NCI-H748 (cell line): ENCODE measurements around the gene ALAS2.
A peak's percentile ranks its signal among the peaks of the same experiment; 100 is the strongest.
"Not testable (repeated sequence)": the region's sequence is repeated elsewhere in the genome, so short reads cannot be mapped to it uniquely, and the experiment has no call there.

ENCODE experiments used
- DNase-seq: peaks from one replicate; lab custom pipeline; 2025; ENCODE audit not compliant: unreplicated experiment; lab: John Stamatoyannopoulos, UW

Gene ALAS2

DNA sequence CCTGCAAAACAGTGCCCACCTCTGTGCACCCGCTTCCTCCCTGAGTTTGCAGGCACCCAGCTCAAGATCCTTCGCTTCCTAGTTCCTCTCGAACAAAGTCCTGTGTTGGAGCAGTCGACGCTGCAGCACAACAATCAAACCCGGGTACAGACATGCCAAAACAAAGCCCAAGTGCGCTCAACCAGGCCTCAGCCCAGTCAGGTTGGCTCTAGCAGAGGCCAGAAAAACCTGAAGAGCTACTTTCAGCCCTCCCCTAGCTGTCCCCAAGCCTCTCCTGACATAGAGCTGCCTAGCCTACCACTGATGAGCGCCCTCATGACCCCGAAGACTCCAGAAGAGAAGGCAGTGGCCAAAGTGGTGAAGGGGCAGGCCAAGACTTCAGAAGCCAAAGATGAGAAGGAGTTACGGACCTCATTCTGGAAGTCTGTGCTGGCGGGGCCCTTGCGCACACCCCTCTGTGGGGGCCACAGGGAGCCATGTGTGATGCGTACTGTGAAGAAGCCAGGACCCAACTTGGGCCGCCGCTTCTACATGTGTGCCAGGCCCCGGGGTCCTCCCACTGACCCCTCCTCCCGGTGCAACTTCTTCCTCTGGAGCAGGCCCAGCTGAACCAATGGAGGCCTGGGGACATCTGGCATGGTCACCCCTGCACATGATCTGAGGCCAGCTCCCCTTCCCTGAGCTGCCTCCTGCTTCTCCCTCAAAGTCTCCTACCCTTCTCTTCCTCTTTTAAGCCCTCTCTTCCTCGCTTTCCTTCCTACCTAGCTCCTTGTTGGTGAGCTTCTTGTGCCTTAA is 23.8 kb downstream of the ALAS2 start:
- DNase-seq: no peak

DNA sequence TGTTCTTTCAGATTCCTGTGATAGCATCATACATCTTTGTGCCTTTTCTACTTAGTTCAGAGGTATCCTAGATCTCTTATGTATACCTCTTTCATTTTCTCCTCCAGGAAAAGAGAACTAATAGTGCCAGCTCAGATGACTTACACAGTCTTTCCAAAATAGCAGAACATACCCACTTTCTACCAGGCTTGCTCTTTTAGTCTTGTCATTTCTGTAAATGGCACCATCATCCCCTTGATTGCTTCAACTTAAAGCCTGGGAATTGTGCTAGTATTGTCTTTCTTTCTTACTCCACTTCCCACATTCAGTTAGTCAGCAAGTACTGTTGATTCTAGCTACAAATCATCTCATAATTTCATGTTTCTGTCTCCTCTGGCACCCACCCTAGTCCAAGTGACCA is 25.5 kb downstream of the ALAS2 start:
- DNase-seq: no peak

DNA sequence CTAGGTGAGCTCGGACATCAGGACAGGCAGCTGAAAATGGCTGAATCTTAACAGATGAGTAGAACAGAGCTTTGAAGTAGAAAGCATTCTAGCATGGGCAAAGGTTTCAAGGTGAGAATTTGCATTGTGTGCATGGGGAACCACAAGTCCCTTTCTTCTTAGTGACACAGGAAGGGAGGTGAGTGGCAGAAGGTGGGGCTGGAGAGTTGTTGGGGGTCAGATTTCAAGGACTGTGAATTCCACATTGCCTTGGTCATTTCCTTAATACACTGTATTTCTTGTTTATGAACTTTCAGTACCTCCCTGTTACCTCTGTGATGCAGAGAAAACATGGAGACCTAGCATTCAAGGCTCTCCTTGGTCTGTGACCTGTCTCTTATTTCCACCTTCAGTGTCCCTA is 26.5 kb downstream of the ALAS2 start:
- DNase-seq: no peak

DNA sequence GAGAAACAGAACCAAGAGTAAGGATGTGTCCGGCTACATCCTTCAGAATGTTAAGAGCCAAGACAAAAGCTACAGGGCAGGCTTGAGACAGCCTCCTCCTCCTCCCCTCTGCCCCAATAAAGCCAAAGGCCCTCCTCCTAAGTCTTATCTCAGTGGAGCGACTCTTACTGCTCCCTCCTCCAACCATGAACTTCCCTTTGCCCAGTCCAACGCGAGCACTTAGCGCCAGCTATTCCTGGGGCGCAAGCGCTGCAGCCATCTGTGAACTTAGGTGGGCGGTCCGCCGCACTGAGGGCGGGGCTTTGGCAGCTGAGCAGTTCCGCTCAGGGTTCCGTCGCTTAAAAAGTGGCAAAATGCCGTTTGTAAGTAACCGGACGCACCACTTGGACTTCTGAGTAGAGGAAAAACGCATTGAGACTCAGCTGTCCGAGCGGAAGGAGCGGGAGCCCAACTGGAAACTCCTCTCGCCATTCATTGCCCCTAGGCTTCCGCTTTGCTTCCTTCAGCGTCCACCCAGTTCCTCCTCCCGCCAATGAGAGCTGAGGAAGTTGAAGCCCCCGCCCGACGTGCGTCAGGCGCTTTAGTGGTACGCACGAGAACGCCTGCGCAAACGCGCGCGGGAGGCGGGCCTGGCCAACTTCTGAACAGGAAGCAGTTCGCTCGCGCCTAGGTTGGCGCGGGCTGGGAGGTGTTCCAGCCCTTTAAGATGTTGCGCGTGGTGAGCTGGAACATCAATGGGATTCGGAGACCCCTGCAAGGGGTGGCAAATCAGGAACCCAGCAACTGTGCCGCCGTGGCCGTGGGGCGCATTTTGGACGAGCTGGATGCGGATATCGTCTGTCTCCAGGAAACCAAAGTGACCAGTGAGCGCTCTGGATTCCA is 30.8 kb downstream of the ALAS2 start, which contains the start of gene APEX2:
Gene APEX2 (plus strand): TSS at position 647 of the 882 bp plus-strand sequence. CDS start 60 bp downstream, at position 707.
- DNase-seq: peak; percentile 95

DNA sequence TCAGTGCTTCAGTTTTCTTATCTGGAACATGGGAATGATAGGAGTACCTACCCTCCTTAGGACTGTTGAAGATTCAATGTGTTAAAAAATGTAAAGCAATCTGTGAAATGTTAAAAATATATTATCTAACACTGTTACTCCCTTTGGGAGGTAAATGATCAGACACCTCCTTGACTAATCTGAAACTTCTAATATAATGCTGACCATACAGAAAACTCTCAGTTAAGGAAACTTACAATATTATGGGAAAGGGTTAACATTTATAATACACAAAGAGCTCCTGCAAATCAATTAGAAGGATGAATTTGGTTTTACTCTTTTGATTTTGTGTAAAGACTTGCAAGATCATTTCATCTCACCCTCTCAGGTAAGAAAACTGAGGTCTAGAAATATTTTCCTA is 35.2 kb downstream of the ALAS2 start:
- no peak for DNase-seq

DNA sequence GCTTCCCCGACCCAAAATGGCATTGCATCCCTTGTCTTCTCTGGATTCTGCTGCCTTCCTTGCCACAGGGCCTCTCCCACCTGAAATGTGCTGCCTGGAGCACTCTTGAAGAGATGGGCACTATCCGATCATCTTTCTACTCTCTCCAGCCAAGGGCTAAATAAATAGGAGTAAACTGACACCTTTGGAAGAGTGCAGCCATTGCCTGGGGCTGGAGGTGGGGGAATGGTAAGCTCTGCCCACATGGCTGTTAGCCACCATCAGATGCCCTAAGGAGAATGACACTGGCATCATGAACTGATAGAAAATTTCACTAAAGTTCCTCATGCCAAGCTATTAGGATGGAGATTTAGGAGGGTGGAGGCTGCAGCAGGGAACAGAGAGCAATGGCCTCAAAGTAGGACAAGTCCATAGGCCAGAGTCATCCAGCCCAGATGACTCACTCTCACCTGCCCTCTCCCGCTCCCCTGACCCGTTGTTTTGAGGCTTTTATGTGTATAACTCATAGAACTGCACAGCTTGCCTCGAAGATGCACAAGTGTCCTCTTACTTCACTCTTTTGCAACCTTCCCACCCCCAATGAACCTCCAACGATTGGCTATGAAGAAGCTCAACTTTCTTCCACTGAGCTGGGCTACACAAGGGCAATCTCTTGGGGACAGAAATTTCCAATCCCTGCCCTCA is 36.0 kb downstream of the ALAS2 start:
- no peak for DNase-seq

DNA sequence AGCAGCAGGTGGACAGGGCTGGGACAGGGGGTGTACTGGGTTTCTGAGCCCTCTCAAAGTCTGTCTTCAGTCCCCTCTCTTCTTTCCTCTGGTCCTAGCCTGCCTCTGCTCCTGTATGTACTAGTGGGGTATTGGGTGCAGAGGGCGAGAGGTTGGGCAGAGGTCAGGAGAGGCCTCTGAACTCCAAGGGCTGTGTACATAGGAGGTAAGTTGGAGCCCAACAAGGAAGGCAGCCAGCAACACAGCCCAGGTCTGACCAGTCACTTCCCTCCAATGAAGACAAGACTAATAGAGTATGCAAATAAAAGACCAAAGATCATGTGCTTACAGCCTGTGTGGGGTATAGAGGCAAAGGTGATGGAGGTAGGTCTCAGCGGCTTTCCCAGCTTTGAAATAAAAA is 36.7 kb downstream of the ALAS2 start, which contains the start of gene PFKFB1:
Gene PFKFB1 (minus strand): TSS at position 90 of the 400 bp plus-strand sequence. CDS start 181 bp downstream, outside the sequence.
- DNase-seq: no peak

DNA sequence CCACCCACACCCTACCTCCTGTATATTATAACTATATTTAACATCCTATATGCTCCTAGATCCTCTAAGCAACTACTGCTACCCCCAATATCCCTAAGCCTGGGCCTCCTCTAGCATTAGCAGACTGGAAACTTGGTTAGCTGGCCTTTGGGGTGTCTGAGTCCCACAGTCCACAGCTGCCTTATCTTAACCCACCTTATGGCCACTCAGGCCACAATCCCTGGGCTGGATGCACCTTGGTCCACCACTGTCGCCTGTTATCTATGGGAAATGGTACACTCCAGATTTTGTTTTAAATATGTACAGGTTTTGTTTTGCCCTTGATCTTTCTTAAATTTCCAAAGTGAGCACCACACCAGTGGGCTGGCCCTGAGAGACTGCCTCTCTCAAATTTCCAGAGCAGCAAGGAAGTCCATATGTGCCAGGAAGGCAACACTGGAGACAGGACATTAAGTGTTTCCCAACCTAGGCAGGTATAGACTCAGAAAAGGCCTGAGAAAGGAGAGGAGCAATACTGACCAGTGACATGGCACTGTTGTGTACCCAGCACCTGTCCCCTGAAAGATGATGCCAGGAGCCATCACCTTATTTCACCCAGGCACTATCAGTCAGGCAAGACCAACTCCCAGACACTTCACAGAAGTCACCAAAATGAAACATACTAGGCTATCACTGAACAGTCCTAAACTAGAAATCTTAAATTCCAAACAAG is 37.7 kb downstream of the ALAS2 start:
- DNase-seq: no peak

DNA sequence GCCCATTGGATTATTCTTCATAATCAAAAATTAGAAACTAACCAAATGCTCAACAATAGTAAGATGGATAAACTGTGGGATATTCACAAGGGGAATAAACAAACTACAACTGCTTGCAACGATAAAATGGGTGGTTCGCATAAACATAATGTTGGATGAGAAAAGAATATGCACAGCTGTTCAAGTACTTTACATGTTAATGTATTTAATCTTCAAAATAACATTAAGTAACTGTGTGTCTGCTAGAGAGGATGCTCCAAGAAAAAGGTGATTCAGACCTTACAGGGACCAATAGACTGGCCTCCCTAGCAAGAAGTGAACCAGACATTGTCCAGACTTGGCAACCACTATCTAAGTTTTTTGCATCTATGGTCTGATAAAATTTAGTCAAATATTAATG is 39.1 kb downstream of the ALAS2 start:
- no peak for DNase-seq

DNA sequence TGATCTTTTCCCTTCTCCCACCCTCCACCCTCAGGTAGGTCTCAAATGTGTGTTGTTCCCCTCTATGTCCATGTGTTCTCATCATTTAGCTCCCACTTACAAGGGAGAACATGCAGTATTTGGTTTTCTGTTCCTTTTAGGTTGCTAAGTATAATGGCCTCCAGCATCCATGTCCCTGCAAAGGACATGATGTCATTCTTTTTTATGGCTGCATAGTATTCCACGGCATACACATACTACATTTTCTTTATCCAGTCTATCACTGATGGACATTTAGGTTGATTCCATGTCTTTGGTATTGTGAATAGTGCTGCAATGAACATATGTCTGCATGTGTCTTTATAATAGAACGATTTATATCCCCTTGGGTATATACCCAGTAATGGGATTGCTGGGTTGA is 47.5 kb downstream of the ALAS2 start:
- DNase-seq: not testable (repeated sequence)

DNA sequence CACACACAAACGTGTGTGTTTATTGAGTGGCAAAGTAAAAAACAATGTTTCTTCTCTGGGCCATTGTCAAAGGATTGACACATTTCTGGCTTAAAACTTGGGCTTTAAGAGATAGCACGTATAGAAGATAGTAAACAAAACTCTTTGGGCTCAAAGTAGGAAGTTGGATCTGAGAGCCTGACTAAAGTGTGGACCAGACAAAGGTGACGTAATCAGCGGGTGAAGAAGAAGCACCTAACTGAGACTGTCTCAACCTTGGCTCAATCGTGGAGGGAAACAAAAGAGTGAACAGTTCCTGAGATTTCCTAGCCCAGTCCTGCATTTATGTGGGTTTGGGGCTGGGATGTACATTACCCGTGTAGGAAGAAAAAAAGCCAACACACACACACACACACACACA is 50.4 kb downstream of the ALAS2 start:
- no peak for DNase-seq

DNA sequence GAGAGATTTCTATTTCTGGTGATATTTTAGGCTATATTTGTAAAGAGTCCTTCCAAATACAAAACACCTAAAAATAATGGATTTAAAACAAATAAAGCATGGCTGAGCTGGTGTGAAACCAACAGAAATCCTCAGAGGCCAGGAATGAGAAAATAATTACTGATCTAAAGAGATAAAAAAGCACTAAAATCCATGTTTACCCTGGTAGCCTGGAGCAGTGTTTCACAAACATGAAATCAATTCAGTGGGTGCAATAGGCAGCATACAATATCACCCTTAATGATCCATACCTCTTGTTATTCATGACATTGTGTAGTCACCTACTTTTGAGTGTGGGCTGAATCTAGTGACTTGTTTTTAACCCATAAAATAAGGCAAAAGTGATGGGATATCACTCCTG is 51.3 kb downstream of the ALAS2 start:
- peak; percentile 0 for DNase-seq

DNA sequence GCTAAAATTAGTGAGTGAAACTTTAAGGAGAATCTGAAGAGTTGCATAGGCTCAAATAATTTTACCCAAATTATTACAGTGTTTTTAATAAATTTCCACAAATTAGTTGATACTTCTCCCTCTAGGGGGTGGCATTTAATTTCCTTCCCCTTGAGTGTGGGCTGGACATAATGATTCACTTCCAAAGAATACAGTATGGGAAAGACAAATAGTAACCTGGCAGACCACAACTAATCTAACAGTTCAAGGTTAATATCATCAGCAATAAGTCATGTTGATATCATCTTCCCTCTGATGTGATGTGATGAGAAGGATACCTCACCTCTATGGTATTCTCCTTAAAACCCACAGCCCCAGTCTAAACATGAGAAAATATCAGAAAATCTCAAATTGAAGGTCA is 52.3 kb downstream of the ALAS2 start:
- no peak for DNase-seq

DNA sequence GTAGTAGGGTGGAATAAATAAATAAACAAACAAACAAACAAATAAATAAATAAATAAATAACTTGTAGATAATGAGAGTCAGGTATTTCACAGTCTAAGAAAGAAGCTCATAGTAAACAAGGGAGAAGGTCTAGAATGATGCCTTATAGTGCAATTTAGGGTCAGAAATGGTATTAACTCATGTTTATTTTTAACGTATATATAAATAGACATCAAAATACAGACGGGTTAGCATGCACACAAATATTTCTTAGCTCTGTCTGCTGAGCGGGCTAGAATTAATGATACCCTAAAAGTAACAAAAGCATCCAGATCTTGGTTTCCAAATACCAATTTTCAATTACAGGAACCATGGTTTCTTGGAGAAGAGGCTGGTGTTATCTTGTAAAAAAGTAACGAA is 53.4 kb downstream of the ALAS2 start:
- no peak for DNase-seq

DNA sequence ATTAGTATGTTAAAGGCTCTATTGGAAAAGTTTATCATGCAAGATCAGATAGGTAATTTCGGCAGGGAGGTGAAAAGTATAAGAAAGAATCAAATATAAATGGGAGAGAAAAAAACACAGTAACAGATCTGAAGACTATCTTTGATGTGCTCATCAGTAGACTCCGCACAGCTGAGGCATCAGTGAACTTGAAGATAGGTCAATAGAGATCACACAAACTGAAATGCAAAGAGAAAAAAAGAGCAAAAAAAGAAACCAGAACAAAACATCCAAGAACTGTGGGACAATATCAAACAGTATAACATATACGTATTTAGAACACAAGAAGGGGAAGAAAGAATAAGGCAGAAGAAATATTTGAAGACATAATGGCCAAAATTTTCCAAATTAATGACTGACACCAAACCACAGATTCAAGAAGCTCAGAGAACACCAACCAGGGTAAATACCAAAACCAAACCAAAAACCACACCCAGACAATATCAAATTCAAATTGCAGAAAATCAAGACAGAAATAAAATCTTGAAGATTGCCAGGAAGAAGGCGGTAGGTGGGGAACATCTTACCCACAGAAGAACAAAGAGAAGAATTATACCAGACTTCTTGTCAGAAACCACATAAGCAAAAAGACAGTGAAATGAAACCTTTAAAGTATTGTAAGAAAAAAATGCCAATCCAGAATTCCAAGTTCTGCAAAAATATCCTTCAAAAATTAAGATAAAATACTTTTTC is 65.8 kb downstream of the ALAS2 start:
- DNase-seq: no peak

DNA sequence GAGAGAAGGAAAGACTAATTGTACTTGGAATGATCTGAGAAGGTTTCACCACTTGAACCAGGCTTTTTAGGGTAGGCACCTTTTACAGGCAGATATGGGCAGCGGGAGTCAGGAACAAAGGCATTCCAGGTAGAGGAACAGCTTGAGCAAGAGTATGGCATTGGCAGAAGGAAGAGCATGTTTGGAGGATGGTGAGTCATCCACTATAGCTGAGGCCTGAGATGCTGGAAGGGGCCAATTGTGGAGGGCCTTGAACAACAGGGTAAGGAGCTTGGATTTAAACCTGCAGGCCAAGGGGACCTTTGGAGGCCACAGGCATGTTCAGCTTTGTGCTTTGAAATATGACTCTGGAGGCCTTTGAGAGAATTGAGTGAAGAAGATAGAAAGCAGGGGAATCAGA is 69.0 kb downstream of the ALAS2 start:
- no peak for DNase-seq
